BLaER1 treated with 17β-estradiol and CSF1 and Interleukin-3, amounts not matched to agents 10 nM and 100 nM (cell line): Measurements from ENCODE around the gene CMPK1.
A peak's percentile ranks its signal among the peaks of the same experiment; 100 is the strongest.

Experiments used
- H3K27ac ChIP-seq, 11 experiments: shearing (Covaris generic); formaldehyde crosslinking; 2 replicates each; pipeline ENCODE4 v1.8.1; 2022
- H3K27me3 ChIP-seq, 11 experiments: shearing (Covaris generic); formaldehyde crosslinking; 2 replicates each; pipeline ENCODE4 v1.8.1; 2022
- H3K36me3 ChIP-seq, 11 experiments: shearing (Covaris generic); formaldehyde crosslinking; 2 replicates each; pipeline ENCODE4 v1.8.1; 2022
- H3K4me1 ChIP-seq, 10 experiments: shearing (Covaris generic); formaldehyde crosslinking; 2 replicates each; pipeline ENCODE4 v1.8.1; 2022
- H3K4me2 ChIP-seq, 11 experiments: shearing (Covaris generic); formaldehyde crosslinking; 2 replicates each; pipeline ENCODE4 v1.8.1; 2022
- H3K4me3 ChIP-seq, 10 experiments: shearing (Covaris generic); formaldehyde crosslinking; 2 replicates each; pipeline ENCODE4 v1.8.1; 2022
- H3K9ac ChIP-seq, 11 experiments: shearing (Covaris generic); formaldehyde crosslinking; 2 replicates each; pipeline ENCODE4 v1.8.1; 2022
- H3K9me3 ChIP-seq, 11 experiments: shearing (Covaris generic); formaldehyde crosslinking; replicated peaks in 1 of 11; 2 replicates each; pipeline ENCODE4 v1.8.1; 2022
- H4K20me1 ChIP-seq, 11 experiments: shearing (Covaris generic); formaldehyde crosslinking; 2 replicates each; pipeline ENCODE4 v1.8.1; 2022
- Cebpa-rat ChIP-seq, 11 experiments: shearing (Covaris generic); IDR thresholded peaks; 2 replicates each; pipeline ENCODE4 v1.8.1; 2022

CMPK1 gene

DNA sequence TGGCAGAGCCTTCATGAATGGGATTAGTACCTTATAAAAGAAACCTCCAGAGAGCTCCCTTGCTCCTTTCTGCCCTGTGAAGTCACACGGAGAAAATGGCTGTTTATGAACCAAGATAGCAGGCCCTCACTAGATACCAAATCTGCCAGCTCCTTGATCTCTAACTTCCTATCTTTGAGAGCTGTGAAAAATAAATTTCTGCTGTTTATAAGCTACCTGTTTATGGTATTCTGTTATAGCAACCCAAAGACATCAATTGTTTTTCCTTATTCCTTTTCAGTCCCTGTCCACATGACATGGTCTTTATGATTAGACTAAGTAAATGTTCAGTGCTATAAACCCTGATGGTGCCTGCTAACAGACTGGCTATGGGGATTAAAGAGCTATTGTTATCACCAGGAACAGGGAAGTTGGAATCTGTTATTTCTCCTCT, 10.0 kb upstream of the CMPK1 start:
- no peaks in the 10 kb centered on the region for H3K9me3 ChIP-seq
- no peaks in the 10 kb centered on the region for H4K20me1 ChIP-seq
- H3K27me3 ChIP-seq: no peaks in the 10 kb centered on the region
- no peak overlapping the region for H3K4me3 ChIP-seq
- H3K36me3 ChIP-seq: no peaks in the 10 kb centered on the region
- peak overlapping the region in 6 of 11 experiments; percentile 18 to 49 (median 35); a peak in 5 of 22 replicates for H3K27ac ChIP-seq
- peak overlapping the region in 3 of 11 experiments; percentile 13 to 29 (median 20); a peak in 3 of 22 replicates for H3K4me2 ChIP-seq
- peaks cover 8 to 15% (median 12%) of the 10 kb centered on the region in 10 experiments; a peak in 17 of 20 replicates for H3K4me1 ChIP-seq
- peak overlapping the region in 2 of 11 experiments; percentile 11 to 40; a peak in 1 of 22 replicates for H3K9ac ChIP-seq
- no peak for TF ChIP-seq Cebpa-rat (IDR thresholded peaks at IDR 0.05)

DNA sequence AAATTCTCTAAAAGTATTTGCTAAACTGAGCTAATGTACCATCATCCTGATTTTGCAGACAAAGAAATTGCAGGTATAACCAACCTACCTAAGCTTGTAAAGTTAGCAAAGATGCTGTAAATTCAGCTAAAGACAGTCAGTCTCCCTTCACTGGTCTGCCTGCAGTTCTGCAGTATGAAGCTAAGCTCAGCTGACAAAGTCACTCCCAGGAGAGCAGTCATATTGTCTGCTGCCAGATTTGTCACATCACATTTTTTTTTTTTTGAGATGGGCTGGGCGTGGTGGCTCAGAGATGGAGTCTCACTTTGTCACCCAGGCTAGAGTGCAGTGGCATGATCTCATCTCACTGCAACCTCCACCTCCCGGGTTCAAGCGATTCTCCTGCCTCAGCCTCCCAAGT, 8.9 kb upstream of the CMPK1 start:
- no peaks in the 10 kb centered on the region for H3K36me3 ChIP-seq
- TF ChIP-seq Cebpa-rat (IDR thresholded peaks at IDR 0.05): no peak
- no peak overlapping the region for H3K27ac ChIP-seq
- no peaks in the 10 kb centered on the region for H4K20me1 ChIP-seq
- peak overlapping the region in 1 of 11 experiments; percentile 18; a peak in 1 of 22 replicates for H3K9ac ChIP-seq
- peak overlapping the region in 4 of 11 experiments; percentile 3 to 23 (median 5); a peak in 3 of 22 replicates for H3K4me2 ChIP-seq
- peaks cover 8 to 15% (median 12%) of the 10 kb centered on the region in 10 experiments; a peak in 17 of 20 replicates for H3K4me1 ChIP-seq
- no peaks in the 10 kb centered on the region for H3K9me3 ChIP-seq
- no peaks in the 10 kb centered on the region for H3K27me3 ChIP-seq
- no peak overlapping the region for H3K4me3 ChIP-seq

DNA sequence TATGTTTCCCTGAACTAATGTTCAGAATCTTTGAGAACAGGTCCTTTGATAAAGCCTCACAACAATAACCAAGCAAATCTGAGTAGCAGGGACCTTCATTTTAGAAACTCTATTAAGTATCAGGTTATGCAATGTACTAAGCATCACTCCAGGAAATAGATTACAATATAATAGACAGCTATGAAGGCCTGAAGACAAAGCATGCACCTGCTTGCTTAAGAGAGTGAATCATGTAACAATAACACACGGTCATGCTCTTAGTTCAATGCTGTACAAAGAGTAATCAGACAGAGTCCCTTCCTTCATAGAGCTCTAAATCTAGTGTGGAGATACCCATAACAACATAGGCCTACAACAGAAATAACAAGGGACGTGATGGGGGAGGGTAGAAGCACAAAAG, 8.1 kb upstream of the CMPK1 start:
- no peak overlapping the region for H3K9ac ChIP-seq

DNA sequence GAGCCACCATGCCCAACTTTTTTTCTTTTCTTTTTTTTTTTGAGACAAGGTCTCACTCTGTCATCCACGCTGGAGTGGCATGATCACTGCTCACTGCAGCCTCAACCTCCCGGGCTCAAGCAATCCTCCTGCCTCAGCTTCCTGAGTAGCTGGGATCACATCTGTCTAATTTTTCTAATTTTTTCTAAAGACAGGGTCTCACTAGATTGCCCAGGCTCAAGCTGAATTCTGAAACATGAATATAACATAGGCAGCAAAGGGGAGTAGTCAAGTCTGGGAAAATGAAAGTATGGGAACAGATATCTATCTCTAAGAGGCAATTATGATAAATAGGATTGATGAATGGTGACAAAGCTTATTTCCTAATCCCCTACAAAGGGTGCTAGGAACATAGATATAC, 7.3 kb upstream of the CMPK1 start:
- no peak overlapping the region for H3K4me3 ChIP-seq
- no peak overlapping the region for H3K4me2 ChIP-seq
- H3K9me3 ChIP-seq: no peaks in the 10 kb centered on the region
- H3K27me3 ChIP-seq: no peaks in the 10 kb centered on the region
- no peaks in the 10 kb centered on the region for H3K36me3 ChIP-seq
- H4K20me1 ChIP-seq: no peaks in the 10 kb centered on the region
- H3K9ac ChIP-seq: no peak overlapping the region
- no peak overlapping the region for H3K27ac ChIP-seq
- TF ChIP-seq Cebpa-rat (IDR thresholded peaks at IDR 0.05): no peak
- peaks cover 8 to 15% (median 12%) of the 10 kb centered on the region in 10 experiments; a peak in 17 of 20 replicates for H3K4me1 ChIP-seq

More for the DNA sequence above, 8.1 kb upstream of the CMPK1 start:
- Histone ChIP-seq H3K36me3 (no peaks in the 10 kb centered on the region), H3K4me1 (peaks cover 8 to 15% (median 12%) of the 10 kb centered on the region in 10 experiments; a peak in 17 of 20 replicates), H3K4me2 (no peak overlapping the region), H3K4me3 (no peak overlapping the region), H3K27ac (no peak overlapping the region), H3K9me3 (no peaks in the 10 kb centered on the region), H4K20me1 (no peaks in the 10 kb centered on the region), H3K27me3 (no peaks in the 10 kb centered on the region)
- TF ChIP-seq Cebpa-rat (IDR thresholded peaks at IDR 0.05): no peak

DNA sequence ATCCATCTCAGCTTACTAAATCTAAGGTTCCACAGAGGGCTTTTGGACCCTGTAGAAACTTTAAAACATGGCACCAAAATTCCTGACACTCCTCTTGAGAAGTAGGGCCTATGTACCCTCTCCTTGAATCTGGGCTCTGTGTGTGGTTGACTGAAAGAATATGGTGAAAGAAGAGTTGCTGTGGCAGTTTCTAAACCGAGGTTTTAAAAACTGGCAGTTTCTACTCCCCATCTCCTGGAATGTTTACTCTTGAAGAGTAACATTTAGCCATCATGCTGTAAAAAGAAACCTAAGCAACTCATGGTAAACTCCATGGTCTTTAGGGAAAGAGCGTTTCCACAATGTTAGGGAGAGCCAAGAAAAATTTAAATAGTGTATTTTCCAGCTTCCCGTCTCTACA, 4.6 kb upstream of the CMPK1 start:
- Histone ChIP-seq H3K4me2 (no peak overlapping the region), H4K20me1 (no peaks in the 10 kb centered on the region), H3K4me1 (peaks cover 19 to 25% (median 23%) of the 10 kb centered on the region in 10 experiments), H3K27ac (no peak overlapping the region), H3K36me3 (no peaks in the 10 kb centered on the region), H3K27me3 (no peaks in the 10 kb centered on the region), H3K9ac (no peak overlapping the region), H3K9me3 (no peaks in the 10 kb centered on the region), H3K4me3 (no peak overlapping the region)
- TF ChIP-seq Cebpa-rat (IDR thresholded peaks at IDR 0.05): no peak

DNA sequence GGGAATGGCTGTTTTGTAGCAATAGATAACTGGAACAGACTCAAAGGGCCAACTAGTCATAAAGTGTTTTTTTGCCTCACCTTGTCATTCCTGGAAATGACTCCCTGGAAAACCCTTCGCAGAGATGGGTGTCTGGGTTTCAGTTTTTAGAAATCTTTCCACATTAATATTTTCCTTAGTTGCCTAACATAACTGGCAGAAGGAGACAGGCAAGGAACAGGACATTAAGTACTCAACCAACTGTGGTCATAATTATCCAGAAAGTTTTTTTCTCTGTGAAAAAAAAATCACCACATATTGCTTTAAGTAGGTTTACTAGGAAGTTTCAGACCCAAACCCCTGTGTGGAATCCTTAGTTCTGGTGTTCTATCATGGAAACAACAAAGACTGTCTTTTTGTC, 3.4 kb upstream of the CMPK1 start:
- H4K20me1 ChIP-seq: peaks cover 0 to 9% (median 4%) of the 10 kb centered on the region in 11 experiments; a peak in 8 of 22 replicates
- H3K27me3 ChIP-seq: no peaks in the 10 kb centered on the region
- no peaks in the 10 kb centered on the region for H3K36me3 ChIP-seq
- H3K27ac ChIP-seq: no peak overlapping the region
- no peak overlapping the region for H3K4me3 ChIP-seq
- no peak for TF ChIP-seq Cebpa-rat (IDR thresholded peaks at IDR 0.05)
- H3K9ac ChIP-seq: no peak overlapping the region
- H3K4me1 ChIP-seq: peaks cover 18 to 25% (median 20%) of the 10 kb centered on the region in 10 experiments
- H3K9me3 ChIP-seq: no peaks in the 10 kb centered on the region
- no peak overlapping the region for H3K4me2 ChIP-seq

DNA sequence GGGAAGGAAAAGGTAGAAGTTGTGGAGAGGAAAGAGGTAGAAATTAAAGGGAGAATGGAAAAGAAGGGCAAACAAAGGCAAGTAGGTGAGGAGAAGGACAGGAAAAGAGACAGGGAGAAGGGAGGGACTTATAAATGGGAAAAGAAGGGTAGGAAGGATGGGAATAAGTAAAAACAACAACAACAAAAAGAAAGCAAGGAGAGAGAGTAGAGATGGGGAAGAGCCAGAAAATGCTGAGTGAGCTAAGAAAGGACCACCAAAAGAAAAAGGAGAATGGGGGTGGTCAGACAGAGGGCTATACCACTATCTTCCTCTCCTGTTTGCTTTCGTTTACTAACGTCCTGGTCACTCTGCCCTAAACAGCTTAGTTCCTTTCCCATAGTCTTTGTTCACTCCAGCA, 1.7 kb upstream of the CMPK1 start:
- H3K36me3 ChIP-seq: peaks cover 0 to 8% (median 5%) of the 10 kb centered on the region in 11 experiments; a peak in 7 of 22 replicates
- no peak overlapping the region for H3K4me3 ChIP-seq
- TF ChIP-seq Cebpa-rat (IDR thresholded peaks at IDR 0.05): no peak
- no peaks in the 10 kb centered on the region for H3K9me3 ChIP-seq
- peak overlapping the region in 9 of 11 experiments; percentile 57 to 94 (median 87); a peak in 14 of 22 replicates for H3K4me2 ChIP-seq
- H3K27ac ChIP-seq: no peak overlapping the region
- H3K9ac ChIP-seq: no peak overlapping the region
- peaks cover 6 to 26% (median 21%) of the 10 kb centered on the region in 11 experiments; a peak in 17 of 22 replicates for H4K20me1 ChIP-seq
- H3K4me1 ChIP-seq: peaks cover 27 to 41% (median 35%) of the 10 kb centered on the region in 10 experiments
- H3K27me3 ChIP-seq: no peaks in the 10 kb centered on the region

DNA sequence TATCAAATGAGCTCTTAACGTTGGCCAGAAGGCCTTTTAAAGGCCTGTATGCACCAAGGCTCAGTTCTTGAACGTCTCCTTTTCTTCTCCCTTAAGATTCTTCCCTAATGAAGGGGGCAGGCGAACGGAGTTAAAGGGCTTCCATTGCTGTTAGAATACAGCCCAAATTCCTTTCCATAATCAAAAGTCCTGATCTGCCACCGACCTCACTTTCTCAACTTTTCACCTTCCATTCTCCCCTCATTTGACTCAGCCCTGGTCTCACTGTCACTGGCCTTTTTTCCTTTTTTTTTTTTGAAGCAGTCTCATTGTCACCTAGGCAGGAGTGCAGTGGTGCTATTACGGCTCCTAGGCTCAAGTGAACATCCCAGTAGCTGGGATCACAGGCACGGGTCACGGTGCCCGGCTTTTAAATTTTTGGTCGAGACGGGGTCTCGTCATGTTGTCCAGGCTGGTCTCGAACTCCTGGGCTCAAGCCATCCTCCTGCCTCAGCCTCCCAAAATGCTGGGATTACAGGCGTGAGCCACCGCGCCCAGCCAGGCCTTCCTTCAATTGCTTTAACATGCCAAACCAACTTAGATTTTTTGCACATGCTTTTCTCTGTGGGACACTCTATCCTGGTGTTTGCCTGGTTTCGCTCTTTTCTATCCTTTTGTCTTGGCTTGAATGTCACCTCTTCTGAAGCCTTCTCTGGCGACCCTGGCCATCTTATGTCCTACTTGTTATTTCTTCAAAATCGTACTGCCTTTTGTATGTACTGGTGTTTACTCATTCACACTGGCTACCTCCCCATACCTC, 612 bp upstream of the CMPK1 start:
- no peak for TF ChIP-seq Cebpa-rat (IDR thresholded peaks at IDR 0.05)

More for the DNA sequence above, 612 bp upstream of the CMPK1 start:
- Histone ChIP-seq H3K4me1 (peaks cover 33 to 50% (median 43%) of the 10 kb centered on the region in 10 experiments), H4K20me1 (peaks cover 11 to 36% (median 31%) of the 10 kb centered on the region in 11 experiments; a peak in 19 of 22 replicates), H3K27me3 (no peaks in the 10 kb centered on the region), H3K4me2 (peak overlapping the region; percentile 57 to 94 (median 87)), H3K4me3 (peak overlapping the region; percentile 74 to 94 (median 80)), H3K27ac (peak overlapping the region; percentile 90 to 98 (median 93)), H3K9me3 (no peaks in the 10 kb centered on the region), H3K9ac (peak overlapping the region; percentile 92 to 98 (median 95)), H3K36me3 (peaks cover 0 to 11% (median 5%) of the 10 kb centered on the region in 11 experiments; a peak in 7 of 22 replicates)
